Gastrocnemius medialis (tissue), 4 donors: ENCODE results near the gene UBE2Q1.

Source experiments
- CTCF ChIP-seq, 5 experiments: fragments of 450-650 bp in 3 of 5; fragments of 200-600 bp in 2 of 5; sonication (generic) in 2 of 5; IDR thresholded peaks in 4 of 5; conservative IDR thresholded peaks in 1 of 5; 1 replicate in 4 of 5; 2 replicates in 1 of 5; pipeline ENCODE4 v1.5.1; 2016 to 2019; ENCODE audit warnings: antibody characterized with exemption in 5 of 5, mild to moderate bottlenecking in 3 of 5, moderate library complexity in 3 of 5
- POLR2A ChIP-seq, 2 donors: fragments of 450-650 bp; IDR thresholded peaks; one replicate each; pipeline ENCODE4 v1.6.1; 2017; ENCODE audit warnings: antibody characterized with exemption in 2 of 2, mild to moderate bottlenecking in 2 of 2, moderate library complexity in 2 of 2

GRCh38 chr1:154590756-154591155, 32.3 kb upstream of the UBE2Q1 start:
- no peak for TF ChIP-seq CTCF (IDR thresholded peaks at IDR 0.05 in 4 of 5, conservative IDR thresholded peaks at IDR 0.05 in 1 of 5)
- TF ChIP-seq POLR2A (IDR thresholded peaks at IDR 0.05): no peak
